PC-3 (cell line): Measurements from ENCODE around the gene VANGL2. TPM values are rescaled to one million over a fixed set of nuclear protein-coding genes. Genes with fewer than 3 reads are reported as not detected.

Source experiments
- ATAC-seq: fragments of 200-7000 bp; cut with Tn5 transposase; 2 replicates; pipeline ENCODE4 v1.9.1; 2020; ENCODE audit warnings: mild to moderate bottlenecking, moderate library complexity
- BruUV-seq: library from RNA; stranded (reverse); fragments of 400-500 nt; replicated peaks from 2 replicates; lab custom pipeline; 2021; lab: Mats Ljungman, UMichigan
- CTCF ChIA-PET: fragments of 300-600 bp; sonication (Branson Sonifier 250); formaldehyde crosslinking; loops from one replicate; lab custom pipeline; 2022; ENCODE audit warnings: antibody characterized with exemption; lab: Charles Lee
- POLR2A ChIA-PET: fragments of 300-600 bp; sonication (Branson Sonifier 250); formaldehyde crosslinking; loops from one replicate; lab custom pipeline; 2022; ENCODE audit warnings: antibody characterized with exemption; ENCODE audit not compliant: unreplicated experiment; lab: Charles Lee
- DNase-seq: peaks from one replicate; pipeline ENCODE4 v3.0.0-alpha.2; 2015
- H2AFZ ChIP-seq: fragments of 300-600 bp; sonication (generic); 2 replicates; pipeline ENCODE4 v1.6.0; 2016; ENCODE audit warnings: antibody characterized with exemption, low read length
- H3F3A ChIP-seq: fragments of 300-600 bp; sonication (generic); one replicate; pipeline ENCODE4 v1.6.0; 2017; ENCODE audit warnings: antibody characterized with exemption, low read length, control low read depth, mild to moderate bottlenecking; ENCODE audit not compliant: unreplicated experiment
- H3K27ac ChIP-seq: fragments of 300-600 bp; sonication (generic); 2 replicates; pipeline ENCODE4 v1.5.1; 2016; ENCODE audit warnings: mild to moderate bottlenecking, low read length
- H3K27me3 ChIP-seq: fragments of 300-600 bp; sonication (generic); 2 replicates; pipeline ENCODE4 v1.6.1; 2016; ENCODE audit warnings: low read length, mixed read lengths
- H3K36me3 ChIP-seq: fragments of 300-600 bp; sonication (generic); 2 replicates; pipeline ENCODE4 v1.6.1; 2016; ENCODE audit warnings: low read depth, mixed run types, low read length, mixed read lengths
- H3K4me1 ChIP-seq: fragments of 300-600 bp; sonication (generic); 2 replicates; pipeline ENCODE4 v1.5.1; 2016; ENCODE audit warnings: low read length; ENCODE audit not compliant: insufficient read depth
- H3K4me2 ChIP-seq: fragments of 300-600 bp; sonication (generic); 2 replicates; pipeline ENCODE4 v1.6.0; 2016; ENCODE audit warnings: low read length
- H3K4me3 ChIP-seq: fragments of 300-600 bp; sonication (generic); 2 replicates; pipeline ENCODE4 v1.5.1; 2016; ENCODE audit warnings: mild to moderate bottlenecking, low read length, mixed read lengths
- H3K79me2 ChIP-seq: fragments of 300-600 bp; sonication (generic); 2 replicates; pipeline ENCODE4 v1.6.1; 2017; ENCODE audit warnings: low read length, mixed read lengths
- H3K9ac ChIP-seq: fragments of 300-600 bp; sonication (generic); 2 replicates; pipeline ENCODE4 v1.6.0; 2016; ENCODE audit warnings: mild to moderate bottlenecking, low read length
- H3K9me2 ChIP-seq: fragments of 300-600 bp; sonication (generic); replicated peaks from 2 replicates; pipeline ENCODE4 v1.6.1; 2016; ENCODE audit warnings: mixed run types, low read length, mixed read lengths
- H3K9me3 ChIP-seq: fragments of 300-600 bp; sonication (generic); 2 replicates; pipeline ENCODE4 v1.6.1; 2016; ENCODE audit warnings: low read length, mixed read lengths
- H4K20me1 ChIP-seq: fragments of 300-600 bp; sonication (generic); 2 replicates; pipeline ENCODE4 v1.6.1; 2016; ENCODE audit warnings: low read length, mixed read lengths
- CTCF ChIP-seq: fragments of 300-600 bp; sonication (generic); conservative IDR thresholded peaks from 2 replicates; pipeline ENCODE4 v1.5.1; 2017; ENCODE audit warnings: antibody characterized with exemption, low read depth, mild to moderate bottlenecking, low read length
- EZH2 ChIP-seq: fragments of 300-600 bp; sonication (generic); IDR thresholded peaks from one replicate; pipeline ENCODE4 v1.6.1; 2017; ENCODE audit warnings: antibody characterized with exemption, mild to moderate bottlenecking, low read length; ENCODE audit not compliant: unreplicated experiment
- EZH2phosphoT487 ChIP-seq: fragments of 300-600 bp; sonication (generic); IDR thresholded peaks from 2 replicates; pipeline ENCODE4 v1.6.1; 2018; ENCODE audit warnings: mild to moderate bottlenecking, antibody characterized with exemption, low read length, borderline replicate concordance
- intact Hi-C: fragments of 100-400 bp; cut with micrococcal nuclease; formaldehyde crosslinking; loops from 2 replicates; pipeline ENCODE4 v1.9.0; 2023
- total RNA-seq: library from RNA; depleted of rRNA; stranded (reverse); fragments of >200 nt; gene quantifications from 2 replicates; pipeline ENCODE4 v1.2.3, GENCODE V29; 2014

The VANGL2 gene
- total RNA-seq, 1 experiment from 2014 or later, result 0.44 TPM

GRCh38 chr1:160410406-160411005 lies 10.1 kb downstream of the VANGL2 start:
- ChIA-PET CTCF (no interaction called here), POLR2A (no interaction called here)
- intact Hi-C loops, result no loop called here
- no peaks in the 10 kb centered on the region for H3K9me3 ChIP-seq
- no peak overlapping the region for H3K4me2 ChIP-seq
- no peak overlapping the region for H3K27ac ChIP-seq
- H3K9ac ChIP-seq, result no peak overlapping the region
- ATAC-seq (no peak), DNase-seq (no peak)
- no peaks in the 10 kb centered on the region for H3K9me2 ChIP-seq
- H3K4me3 ChIP-seq, result no peak overlapping the region
- no peaks in the 10 kb centered on the region for H3K36me3 ChIP-seq
- no peak overlapping the region for H2AFZ ChIP-seq
- no TSS peak for BruUV-seq
- H3K27me3 ChIP-seq, result 0 out of 2 replicates have a peak, but pooled peaks cover 12% of the 10 kb centered on the region
- TF ChIP-seq CTCF (no peak), EZH2phosphoT487 (no peak), EZH2 (no peak)
- H3K4me1 ChIP-seq, result peaks cover 25% of the 10 kb centered on the region
- H3K79me2 ChIP-seq, result no peaks in the 10 kb centered on the region
- no peaks in the 10 kb centered on the region for H4K20me1 ChIP-seq
- no peaks in the 10 kb centered on the region for H3F3A ChIP-seq

- Histone ChIP-seq H4K20me1 (no peaks in the 10 kb centered on the region), H3K9me3 (no peaks in the 10 kb centered on the region), H3K27me3 (0 out of 2 replicates have a peak, but pooled peaks cover 12% of the 10 kb centered on the region), H3K4me2 (no peak overlapping the region), H3K4me1 (peaks cover 20% of the 10 kb centered on the region), H3F3A (no peaks in the 10 kb centered on the region), H3K9me2 (no peaks in the 10 kb centered on the region), H3K79me2 (no peaks in the 10 kb centered on the region), H3K9ac (no peak overlapping the region), H2AFZ (no peak overlapping the region), H3K36me3 (no peaks in the 10 kb centered on the region), H3K4me3 (no peak overlapping the region), H3K27ac (no peak overlapping the region)
- no peak for TF ChIP-seq EZH2phosphoT487
- TF ChIP-seq CTCF, result peak; percentile 20; the same call in 1 of the 2 replicates
- intact Hi-C loops, result no loop called here
- no TSS peak for BruUV-seq
- ChIA-PET POLR2A (no interaction called here), CTCF (no interaction called here)
- ATAC-seq (no peak), DNase-seq (no peak)
These were observed 11.1 kb downstream of the VANGL2 start for GRCh38 chr1:160411271-160412027.

GRCh38 chr1:160412028-160412362 lies 11.6 kb downstream of the VANGL2 start:
- no peaks in the 10 kb centered on the region for H3K36me3 ChIP-seq
- H3K4me3 ChIP-seq, result no peak overlapping the region
- TF ChIP-seq EZH2phosphoT487, result no peak
- TF ChIP-seq EZH2, result no peak
- no peak for TF ChIP-seq CTCF
- no peak overlapping the region for H3K9ac ChIP-seq
- BruUV-seq, result no TSS peak
- H3K9me2 ChIP-seq, result no peaks in the 10 kb centered on the region
- intact Hi-C loops, result no loop called here
- ChIA-PET POLR2A (no interaction called here), CTCF (no interaction called here)
- no peaks in the 10 kb centered on the region for H3F3A ChIP-seq
- H3K4me1 ChIP-seq, result peaks cover 19% of the 10 kb centered on the region
- no peaks in the 10 kb centered on the region for H3K79me2 ChIP-seq
- DNase-seq, result no peak
- no peak for ATAC-seq
- H3K4me2 ChIP-seq, result no peak overlapping the region
- H3K9me3 ChIP-seq, result no peaks in the 10 kb centered on the region
- 0 out of 2 replicates have a peak, but pooled peaks cover 12% of the 10 kb centered on the region for H3K27me3 ChIP-seq
- H4K20me1 ChIP-seq, result no peaks in the 10 kb centered on the region
- no peak overlapping the region for H3K27ac ChIP-seq
- no peak overlapping the region for H2AFZ ChIP-seq
